Thyroid gland (tissue), 4 donors: Measurements from ENCODE around the gene PIP.

Source experiments
- CTCF ChIP-seq, 6 experiments: fragments of 200-600 bp in 3 of 6; fragments of 450-650 bp in 3 of 6; sonication (generic) in 3 of 6; IDR thresholded peaks; one replicate each; pipeline ENCODE4 v1.5.1; 2016 to 2019; ENCODE audit warnings: antibody characterized with exemption in 6 of 6, mild to moderate bottlenecking in 2 of 6, inconsistent platforms in 1 of 6, moderate library complexity in 1 of 6
- POLR2A ChIP-seq, 2 donors: fragments of 450-650 bp; IDR thresholded peaks; one replicate each; pipeline ENCODE4 v1.6.1; 2017; ENCODE audit warnings: antibody characterized with exemption in 2 of 2, mild to moderate bottlenecking in 2 of 2, moderate library complexity in 1 of 2

- TF ChIP-seq POLR2A (IDR thresholded peaks at IDR 0.05) (no peak), CTCF (IDR thresholded peaks at IDR 0.05) (no peak)
Observed at GRCh38 chr7:143131781-143132180, at the start of gene PIP.
